HUES6 (cell line): Measurements from ENCODE around the gene ANTXR1.

Experiments
- H3K27ac ChIP-seq: 2 replicates; pipeline ENCODE4 v1.7.0; 2013; ENCODE audit warnings: low read depth, mild to moderate bottlenecking, low read length, inconsistent platforms
- H3K27me3 ChIP-seq: 2 replicates; pipeline ENCODE4 v1.6.1; 2013; ENCODE audit warnings: low read length; ENCODE audit not compliant: control insufficient read depth, insufficient read depth
- H3K36me3 ChIP-seq: 2 replicates; pipeline ENCODE4 v1.6.1; 2013; ENCODE audit warnings: low read length; ENCODE audit not compliant: control insufficient read depth, insufficient read depth
- H3K4me1 ChIP-seq: 2 replicates; pipeline ENCODE4 v1.6.1; 2013; ENCODE audit warnings: low read length; ENCODE audit not compliant: control insufficient read depth, insufficient read depth
- H3K4me3 ChIP-seq: 2 replicates; pipeline ENCODE4 v1.5.1; 2013; ENCODE audit warnings: low read depth, low read length
- H3K9ac ChIP-seq: one replicate; pipeline ENCODE4 v1.6.1; 2013; ENCODE audit warnings: mild to moderate bottlenecking, low read length
- H3K9me3 ChIP-seq: 2 replicates; pipeline ENCODE4 v1.6.1; 2013; ENCODE audit warnings: low read depth, low read length; ENCODE audit not compliant: control insufficient read depth, insufficient read depth

Gene ANTXR1

DNA sequence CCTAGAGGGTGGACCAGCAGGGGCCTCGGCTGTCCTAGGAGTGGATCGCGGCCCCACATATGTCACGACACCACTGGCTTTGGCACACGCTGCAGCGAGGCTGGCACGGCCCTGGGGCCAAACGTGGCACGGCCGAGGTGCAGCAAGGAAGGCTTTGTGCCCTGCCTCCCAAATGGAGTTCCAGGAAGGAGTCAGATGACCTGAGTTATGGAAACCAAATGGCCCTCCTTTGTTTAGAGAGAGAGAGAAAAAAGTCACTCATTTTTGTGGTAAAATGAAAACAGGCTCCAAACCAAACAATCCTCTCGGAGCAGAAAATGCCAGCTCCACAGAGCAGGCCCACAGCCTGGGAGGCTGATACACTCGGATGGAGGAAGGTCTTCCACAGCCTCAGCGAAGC lies 105.6 kb downstream of the ANTXR1 start:
- no peaks in the 10 kb centered on the region for H3K9me3 ChIP-seq
- no peak overlapping the region for H3K9ac ChIP-seq
- H3K4me3 ChIP-seq = no peak overlapping the region
- H3K4me1 ChIP-seq = peaks cover 13% of the 10 kb centered on the region
- peaks cover 2% of the 10 kb centered on the region; the same call in 1 of the 2 replicates for H3K36me3 ChIP-seq
- H3K27me3 ChIP-seq = no peaks in the 10 kb centered on the region
- H3K27ac ChIP-seq = no peak overlapping the region

GRCh38 chr2:69119104-69119894 lies 106.3 kb downstream of the ANTXR1 start:
- H3K27ac ChIP-seq = no peak overlapping the region
- no peak overlapping the region for H3K9ac ChIP-seq
- H3K36me3 ChIP-seq = peaks cover 6% of the 10 kb centered on the region; the same call in 1 of the 2 replicates
- H3K4me3 ChIP-seq = no peak overlapping the region
- no peaks in the 10 kb centered on the region for H3K27me3 ChIP-seq
- H3K9me3 ChIP-seq = no peaks in the 10 kb centered on the region
- peaks cover 11% of the 10 kb centered on the region for H3K4me1 ChIP-seq

- no peak overlapping the region for H3K4me3 ChIP-seq
- H3K27me3 ChIP-seq = no peaks in the 10 kb centered on the region
- no peak overlapping the region for H3K27ac ChIP-seq
- no peaks in the 10 kb centered on the region for H3K9me3 ChIP-seq
- peaks cover 12% of the 10 kb centered on the region; the same call in 1 of the 2 replicates for H3K36me3 ChIP-seq
- peaks cover 6% of the 10 kb centered on the region; the same call in 1 of the 2 replicates for H3K4me1 ChIP-seq
- no peak overlapping the region for H3K9ac ChIP-seq
Observed at GRCh38 chr2:69122271-69122670, 109.3 kb downstream of the ANTXR1 start.

GRCh38 chr2:69123182-69123581 lies 110.2 kb downstream of the ANTXR1 start:
- Histone ChIP-seq H3K4me3 (no peak overlapping the region), H3K36me3 (peaks cover 12% of the 10 kb centered on the region; the same call in 1 of the 2 replicates), H3K9ac (no peak overlapping the region), H3K27ac (no peak overlapping the region), H3K9me3 (no peaks in the 10 kb centered on the region), H3K27me3 (no peaks in the 10 kb centered on the region), H3K4me1 (peaks cover 6% of the 10 kb centered on the region; the same call in 1 of the 2 replicates)

- Histone ChIP-seq H3K9me3 (no peaks in the 10 kb centered on the region), H3K9ac (no peak overlapping the region), H3K4me3 (no peak overlapping the region), H3K36me3 (peaks cover 12% of the 10 kb centered on the region; the same call in 1 of the 2 replicates), H3K27me3 (no peaks in the 10 kb centered on the region), H3K27ac (no peak overlapping the region), H3K4me1 (peaks cover 4% of the 10 kb centered on the region; the same call in 1 of the 2 replicates)
Observed at GRCh38 chr2:69124343-69124742, 111.4 kb downstream of the ANTXR1 start.

GRCh38 chr2:69125816-69126215 lies 112.8 kb downstream of the ANTXR1 start:
- no peak overlapping the region for H3K9ac ChIP-seq
- peaks cover 12% of the 10 kb centered on the region; the same call in 1 of the 2 replicates for H3K36me3 ChIP-seq
- H3K27me3 ChIP-seq = no peaks in the 10 kb centered on the region
- H3K9me3 ChIP-seq = no peaks in the 10 kb centered on the region
- no peak overlapping the region for H3K4me3 ChIP-seq
- no peak overlapping the region for H3K27ac ChIP-seq
- no peaks in the 10 kb centered on the region for H3K4me1 ChIP-seq

DNA sequence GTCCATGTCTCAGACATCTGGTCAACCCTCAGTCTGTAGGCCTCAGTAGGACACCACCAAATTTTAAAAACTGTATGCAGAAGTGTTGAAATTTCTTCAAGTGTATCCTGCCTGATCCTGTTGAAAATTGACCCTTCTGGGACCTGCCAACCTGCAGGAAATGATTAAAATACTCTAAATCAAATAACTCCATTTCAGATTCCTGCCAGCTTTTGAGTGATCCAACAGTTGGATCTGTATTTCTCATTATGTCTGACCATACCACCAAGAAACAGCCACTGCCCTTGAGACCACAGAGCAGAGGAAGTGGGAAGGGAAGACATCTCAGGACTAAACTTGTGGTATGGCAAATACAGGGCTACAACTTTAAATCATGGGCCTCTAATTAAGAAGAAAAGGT lies 113.4 kb downstream of the ANTXR1 start:
- Histone ChIP-seq H3K36me3 (peaks cover 12% of the 10 kb centered on the region; the same call in 1 of the 2 replicates), H3K27me3 (no peaks in the 10 kb centered on the region), H3K4me1 (no peaks in the 10 kb centered on the region), H3K9ac (no peak overlapping the region), H3K9me3 (no peaks in the 10 kb centered on the region), H3K27ac (no peak overlapping the region), H3K4me3 (no peak overlapping the region)

DNA sequence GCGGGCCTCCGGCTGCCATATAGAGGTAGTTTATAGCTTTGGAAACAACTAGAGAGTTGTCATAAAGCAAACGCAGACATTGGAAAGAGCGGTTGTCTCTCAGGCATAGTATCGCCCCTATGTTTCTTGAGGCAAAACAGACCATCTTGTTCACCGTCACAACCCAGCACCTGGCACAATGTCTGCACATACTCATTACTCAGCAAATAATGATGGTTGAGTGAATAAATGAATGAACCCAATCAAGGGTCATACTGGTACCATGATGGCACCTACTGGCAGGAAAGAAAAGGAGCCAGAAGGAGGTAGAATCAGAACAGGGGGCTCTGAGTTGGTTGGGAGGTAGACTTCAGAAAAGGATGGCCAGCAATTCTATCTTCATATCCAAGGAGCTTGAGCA lies 118.5 kb downstream of the ANTXR1 start:
- H3K27me3 ChIP-seq = no peaks in the 10 kb centered on the region
- no peak overlapping the region for H3K4me3 ChIP-seq
- no peaks in the 10 kb centered on the region for H3K4me1 ChIP-seq
- no peak overlapping the region for H3K27ac ChIP-seq
- no peak overlapping the region for H3K9ac ChIP-seq
- H3K9me3 ChIP-seq = no peaks in the 10 kb centered on the region
- peaks cover 5% of the 10 kb centered on the region; the same call in 1 of the 2 replicates for H3K36me3 ChIP-seq

DNA sequence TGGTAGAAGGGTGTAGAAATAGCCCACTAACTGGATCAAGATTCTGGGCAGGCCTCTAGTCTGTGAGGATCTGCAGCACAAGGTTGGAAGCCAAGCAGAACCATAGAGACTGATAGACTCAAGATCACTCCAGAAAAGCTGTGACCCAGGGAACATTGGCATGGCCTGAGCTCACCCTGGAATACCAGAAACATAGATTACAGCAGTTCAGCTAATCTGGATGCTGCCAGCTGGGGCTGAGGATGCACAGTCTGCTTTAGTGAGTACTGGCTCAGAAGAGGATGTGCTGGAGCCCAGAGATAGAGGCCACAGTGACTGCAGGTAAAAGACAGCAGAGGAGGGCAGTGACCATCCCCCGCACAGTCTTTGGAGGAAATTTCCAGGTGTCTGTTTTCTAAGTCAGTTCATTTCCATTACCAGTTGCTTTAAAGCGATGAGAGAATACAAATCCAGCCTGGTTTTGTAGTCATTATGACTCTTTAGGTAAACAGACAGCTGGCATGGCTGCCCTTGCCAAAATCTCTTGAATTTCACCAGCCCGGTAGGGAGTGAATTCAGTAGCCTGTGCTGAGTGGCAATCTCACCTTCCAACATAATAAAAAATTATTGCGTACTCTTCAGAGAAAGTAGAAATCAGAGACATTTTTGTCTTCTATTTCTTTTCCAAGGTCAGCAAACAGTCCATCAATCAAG lies 119.2 kb downstream of the ANTXR1 start:
- H3K4me1 ChIP-seq = no peaks in the 10 kb centered on the region
- no peak overlapping the region for H3K27ac ChIP-seq
- no peak overlapping the region for H3K4me3 ChIP-seq
- H3K36me3 ChIP-seq = peaks cover 5% of the 10 kb centered on the region; the same call in 1 of the 2 replicates
- H3K27me3 ChIP-seq = no peaks in the 10 kb centered on the region
- no peaks in the 10 kb centered on the region for H3K9me3 ChIP-seq
- H3K9ac ChIP-seq = no peak overlapping the region

DNA sequence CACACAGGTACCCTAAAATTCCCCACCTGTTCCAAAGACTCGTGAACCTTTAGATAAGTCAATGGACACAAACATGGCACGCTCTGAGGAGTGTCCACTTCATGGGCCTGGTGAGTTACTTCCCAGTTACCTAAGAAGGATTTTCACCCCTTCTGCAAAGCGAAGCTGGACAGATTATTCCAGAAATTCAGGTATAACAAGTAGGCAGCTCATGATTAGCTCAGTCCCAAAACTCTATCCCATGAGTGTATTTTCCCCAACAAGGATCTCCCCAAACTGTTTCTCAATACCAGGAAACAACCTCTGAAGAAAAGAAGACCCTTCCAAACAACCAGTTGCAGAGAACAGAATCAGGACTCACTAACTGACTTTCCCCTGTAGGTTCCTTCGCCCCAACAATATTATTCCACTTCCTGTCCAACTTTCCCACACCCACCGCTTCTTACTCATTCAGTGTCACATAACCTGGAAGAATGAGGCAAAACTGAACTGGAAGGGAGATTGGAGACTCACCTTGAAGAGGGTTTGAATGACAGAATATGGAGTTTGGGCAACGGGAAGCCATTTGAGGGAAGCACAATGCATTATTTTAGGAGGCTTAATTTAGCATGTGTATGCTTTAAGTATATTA lies 120.1 kb downstream of the ANTXR1 start:
- no peak overlapping the region for H3K9ac ChIP-seq
- H3K27ac ChIP-seq = no peak overlapping the region
- H3K9me3 ChIP-seq = no peaks in the 10 kb centered on the region
- H3K36me3 ChIP-seq = peaks cover 5% of the 10 kb centered on the region; the same call in 1 of the 2 replicates
- H3K4me3 ChIP-seq = no peak overlapping the region
- H3K27me3 ChIP-seq = no peaks in the 10 kb centered on the region
- H3K4me1 ChIP-seq = peaks cover 1% of the 10 kb centered on the region

DNA sequence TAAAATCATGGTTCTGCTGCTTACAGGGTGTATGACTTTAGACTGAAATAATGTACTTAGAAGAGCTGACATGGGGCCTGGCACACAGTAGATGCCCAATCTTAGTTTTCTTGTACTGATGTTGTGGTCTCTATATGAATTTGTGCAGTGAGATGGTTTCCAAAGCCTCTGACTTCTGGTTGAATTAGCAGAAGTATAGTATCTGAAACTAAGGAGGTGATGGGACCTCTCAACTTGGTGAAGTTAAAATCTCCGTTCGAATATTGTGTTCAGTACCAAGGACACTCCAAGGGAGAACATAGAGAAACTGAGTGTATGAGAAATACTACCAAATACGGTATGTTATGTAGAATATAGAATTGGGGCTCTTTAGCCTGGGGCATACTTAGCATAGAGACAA lies 120.9 kb downstream of the ANTXR1 start:
- no peaks in the 10 kb centered on the region for H3K9me3 ChIP-seq
- no peaks in the 10 kb centered on the region for H3K27me3 ChIP-seq
- H3K36me3 ChIP-seq = peaks cover 5% of the 10 kb centered on the region; the same call in 1 of the 2 replicates
- no peak overlapping the region for H3K4me3 ChIP-seq
- H3K27ac ChIP-seq = no peak overlapping the region
- H3K9ac ChIP-seq = no peak overlapping the region
- peaks cover 8% of the 10 kb centered on the region for H3K4me1 ChIP-seq
